GDM1 (cell line): ENCODE results near the gene CIAO3.
"Not testable (repeated sequence)": the region's sequence is repeated elsewhere in the genome, so short reads cannot be mapped to it uniquely, and the experiment has no call there.

Experiments
- DNase-seq: peaks from one replicate; lab custom pipeline; 2025; lab: John Stamatoyannopoulos, UW

The CIAO3 gene

GRCh38 chr16:760065-760464 is 19.3 kb upstream of the CIAO3 start:
- DNase-seq, result no peak

- DNase-seq, result no peak
Observed at GRCh38 chr16:759110-759910, 18.5 kb upstream of the CIAO3 start.

- no peak for DNase-seq
Observed at GRCh38 chr16:756428-756827, 15.6 kb upstream of the CIAO3 start.

- peak; percentile 65 for DNase-seq
Observed at GRCh38 chr16:754656-755055, 13.9 kb upstream of the CIAO3 start.

- DNase-seq, result not testable (repeated sequence)
Observed at GRCh38 chr16:754121-754607, 13.4 kb upstream of the CIAO3 start.

DNA sequence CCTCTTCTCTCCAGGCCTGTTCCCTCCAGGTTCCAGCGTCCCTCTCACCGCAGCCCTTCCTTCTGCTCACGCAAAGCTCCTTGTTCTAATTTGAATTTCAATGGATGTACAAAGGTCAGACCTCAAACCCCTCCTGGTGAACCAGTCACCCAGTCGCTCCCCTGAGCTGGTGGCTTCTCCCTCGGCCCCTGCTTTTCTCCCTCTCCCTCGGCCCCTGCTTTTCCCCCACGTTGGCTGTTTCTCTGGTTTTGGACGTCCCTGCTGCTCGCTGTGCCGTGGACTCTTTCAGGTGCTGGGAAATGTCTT is 11.2 kb upstream of the CIAO3 start:
- no peak for DNase-seq

DNA sequence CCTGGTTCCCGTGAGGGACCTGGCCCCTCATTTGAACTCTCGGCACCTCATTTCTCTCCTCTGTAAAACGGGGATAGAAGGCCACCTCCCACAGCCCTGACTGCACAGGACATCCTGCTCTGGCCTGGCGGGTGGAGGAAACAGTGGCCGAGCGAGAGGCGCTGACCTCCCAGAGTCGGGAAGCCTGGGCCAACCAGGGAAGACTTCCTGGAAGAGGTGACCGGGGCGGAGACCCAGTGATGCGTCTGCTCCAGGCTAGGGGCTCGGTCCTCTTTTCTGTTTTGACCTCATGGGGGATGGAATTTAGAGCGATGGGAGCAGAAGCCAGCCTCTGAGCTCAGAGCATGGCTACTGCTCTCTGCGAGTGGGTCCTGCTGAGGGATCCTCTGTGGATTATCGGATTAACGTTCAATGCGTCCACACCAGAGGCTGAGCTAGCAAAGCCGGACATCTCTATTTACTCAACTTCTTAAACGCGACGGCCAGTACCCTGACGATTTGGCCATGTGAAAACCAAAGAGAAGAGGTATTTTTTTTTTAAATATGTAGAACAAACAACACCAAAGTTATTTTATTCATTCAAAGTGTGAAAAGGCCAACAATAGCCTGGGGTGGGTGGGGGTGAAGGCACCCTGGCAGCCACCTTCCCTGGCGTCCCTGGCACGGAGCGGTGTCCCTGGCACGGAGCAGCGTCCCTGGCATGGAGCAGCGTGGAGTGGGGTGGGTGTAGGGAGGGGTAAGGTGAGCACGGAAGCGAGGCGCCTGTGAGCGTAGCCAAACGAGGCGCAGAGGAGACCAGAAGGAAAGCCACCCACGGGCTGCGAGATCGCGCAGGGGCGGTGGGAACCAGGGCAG is 10.6 kb upstream of the CIAO3 start:
- DNase-seq, result no peak

DNA sequence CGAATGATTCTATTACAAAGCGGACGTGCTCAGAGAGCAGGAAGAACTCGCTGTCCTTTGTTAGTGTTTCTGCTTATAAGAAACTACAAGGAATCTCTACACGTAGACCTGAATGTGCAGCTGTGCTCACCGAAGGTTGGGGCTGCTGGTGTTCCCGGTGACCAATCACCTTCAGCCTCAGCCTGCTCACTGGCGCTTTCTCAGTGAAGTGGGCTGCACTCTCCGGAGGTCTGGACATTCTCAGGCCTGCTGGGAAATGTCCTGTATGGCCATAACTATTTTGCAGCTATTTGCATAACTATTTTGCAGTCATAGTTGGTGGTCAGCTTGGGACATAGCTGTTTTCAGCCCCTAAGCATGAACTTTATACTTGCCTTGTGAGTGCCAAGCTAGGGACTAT is 9.7 kb upstream of the CIAO3 start:
- no peak for DNase-seq

- no peak for DNase-seq
Observed at GRCh38 chr16:749010-749409, 8.2 kb upstream of the CIAO3 start.

DNA sequence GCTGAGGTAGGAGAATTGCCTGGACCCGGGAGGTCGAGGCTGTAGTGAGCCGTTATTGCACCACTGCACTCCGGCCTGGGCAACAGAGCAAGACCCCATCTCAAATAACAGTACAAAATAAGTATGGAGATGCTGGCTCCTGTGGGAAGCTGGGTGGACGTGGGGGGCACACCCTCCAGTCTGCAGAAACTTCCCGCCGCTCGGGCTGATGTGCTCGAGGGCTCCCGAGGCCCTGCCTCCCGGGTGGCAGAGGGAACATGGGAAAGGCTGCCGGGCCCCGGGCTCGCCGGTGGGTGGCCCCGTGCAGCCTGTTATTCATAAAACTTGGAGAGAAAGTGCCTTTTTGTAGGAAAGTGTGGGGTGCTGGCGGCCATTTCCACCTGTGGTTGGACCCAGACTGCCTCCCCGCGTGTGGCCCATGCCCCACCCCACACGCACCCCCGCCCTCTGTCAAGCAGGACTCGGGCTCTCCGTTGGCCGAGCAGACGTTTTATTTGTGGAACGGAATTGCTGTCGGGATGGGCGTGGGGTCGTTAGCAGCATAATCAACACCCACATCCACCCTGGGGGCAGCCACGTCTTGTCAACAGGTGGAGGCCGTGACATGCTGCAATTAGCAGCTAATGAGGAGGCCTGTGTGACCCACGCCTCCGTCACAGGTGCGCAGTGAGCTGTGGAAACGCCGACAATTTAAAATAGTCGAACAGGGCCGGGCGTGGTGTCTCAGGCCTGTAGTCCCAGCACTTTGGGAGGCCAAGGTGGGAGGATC is 7.4 kb upstream of the CIAO3 start:
- DNase-seq, result no peak

GRCh38 chr16:746637-747036 is 5.8 kb upstream of the CIAO3 start:
- DNase-seq, result no peak

DNA sequence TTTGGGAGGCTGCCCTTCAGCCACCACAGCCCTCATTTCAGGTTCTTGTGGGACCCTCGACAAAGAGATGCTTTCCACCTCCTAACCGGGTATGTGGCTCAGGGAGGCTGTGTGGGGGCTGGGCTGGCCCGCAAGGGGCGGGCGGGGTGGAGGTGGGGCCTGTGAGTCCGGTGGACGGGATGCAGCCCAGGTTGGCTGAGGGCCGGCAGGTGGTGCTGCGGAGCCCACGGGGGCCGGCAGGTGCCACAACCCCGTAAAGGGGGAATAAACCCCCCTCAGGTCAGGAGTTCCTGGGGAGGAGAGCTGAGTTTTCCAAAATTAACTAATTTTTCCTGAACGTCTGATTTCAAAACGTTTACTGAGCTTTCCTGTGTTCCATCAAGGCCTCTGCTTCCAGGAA is 4.9 kb upstream of the CIAO3 start:
- DNase-seq, result no peak

DNA sequence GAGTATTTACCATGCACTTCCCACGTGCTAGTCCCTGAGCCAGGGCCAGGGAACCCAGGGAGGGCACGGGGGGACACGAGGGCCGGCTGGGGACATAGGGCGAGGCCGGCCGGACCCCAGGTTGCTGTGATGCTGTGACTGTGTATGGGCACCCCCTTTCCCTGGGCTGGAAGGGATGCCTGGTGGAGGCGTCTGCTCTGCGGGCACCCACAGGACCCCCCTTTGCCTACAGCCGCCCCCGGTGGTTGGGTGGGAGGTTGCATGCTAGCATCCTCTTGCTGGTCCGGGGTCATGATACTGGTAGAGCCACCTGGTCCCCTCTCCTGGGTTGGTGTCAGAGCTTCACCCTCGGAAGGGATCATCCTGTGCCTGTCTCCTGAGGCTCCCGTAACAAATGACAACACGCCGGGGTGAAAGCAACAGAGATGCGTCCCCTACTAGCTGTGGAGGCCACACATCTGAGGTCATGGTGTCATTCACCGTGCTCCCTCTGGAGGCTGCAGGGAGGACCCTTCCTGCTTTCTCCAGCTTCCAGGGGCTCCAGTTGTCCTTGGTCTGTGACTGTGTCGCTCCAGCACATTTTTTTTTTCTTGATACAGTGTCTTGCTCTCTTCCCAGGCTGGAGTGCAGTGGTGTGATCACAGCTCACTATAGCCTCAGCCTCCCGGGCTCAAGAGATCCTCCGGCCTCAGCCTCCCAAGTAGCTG is 3.1 kb upstream of the CIAO3 start:
- DNase-seq, result no peak

DNA sequence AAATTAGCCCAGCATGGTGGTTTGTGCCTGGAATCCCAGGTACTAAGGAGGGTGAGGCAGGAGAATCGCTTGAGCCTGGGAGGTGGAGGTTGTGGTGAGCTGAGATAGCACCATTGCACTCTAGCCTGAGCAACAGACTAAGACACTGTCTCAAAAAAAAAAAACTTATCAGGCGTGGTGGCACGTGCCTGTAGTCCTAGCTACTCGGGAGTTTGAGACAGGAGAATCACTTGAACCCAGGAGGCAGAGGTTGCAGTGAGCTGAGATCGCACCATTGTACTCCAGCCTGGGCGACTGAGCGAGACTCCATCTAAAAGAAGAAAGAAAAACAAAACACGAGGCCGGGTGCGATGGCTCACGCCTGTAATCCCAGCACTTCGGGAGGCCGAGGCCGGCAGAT is 2.1 kb upstream of the CIAO3 start:
- not testable (repeated sequence) for DNase-seq

DNA sequence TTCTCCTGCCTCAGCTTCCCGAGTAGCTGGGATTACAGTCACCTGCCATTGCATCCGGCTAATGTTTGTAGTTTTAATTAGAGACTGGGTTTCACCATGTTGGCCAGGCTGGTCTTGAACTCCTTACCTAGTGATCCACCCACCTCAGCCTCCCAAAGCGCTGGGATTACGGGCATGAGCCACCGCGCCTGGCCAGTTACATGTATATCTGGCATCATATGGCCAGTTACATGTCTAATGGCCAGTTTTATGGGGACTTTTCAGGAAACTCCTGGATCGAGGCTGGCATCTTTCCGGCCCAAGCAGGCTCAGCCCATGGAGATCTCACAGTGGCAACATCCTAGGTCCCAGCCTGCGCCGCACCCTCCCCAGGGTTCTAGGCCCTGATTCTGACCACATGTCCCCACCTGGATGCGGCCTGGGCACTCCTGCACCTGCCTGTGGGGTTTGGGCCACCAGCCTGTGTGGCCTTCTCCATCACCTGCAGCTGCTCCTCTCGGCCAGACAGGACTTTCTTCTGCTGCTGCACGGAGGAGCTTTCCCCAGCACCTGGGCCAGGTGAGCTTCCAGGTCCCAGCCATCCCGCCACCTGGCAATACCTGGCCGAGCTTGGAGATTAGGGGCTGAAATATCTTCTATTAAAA is 1.3 kb upstream of the CIAO3 start:
- no peak for DNase-seq

- DNase-seq, result no peak
Observed at GRCh38 chr16:740459-740763, 386 bp downstream of the CIAO3 start.

DNA sequence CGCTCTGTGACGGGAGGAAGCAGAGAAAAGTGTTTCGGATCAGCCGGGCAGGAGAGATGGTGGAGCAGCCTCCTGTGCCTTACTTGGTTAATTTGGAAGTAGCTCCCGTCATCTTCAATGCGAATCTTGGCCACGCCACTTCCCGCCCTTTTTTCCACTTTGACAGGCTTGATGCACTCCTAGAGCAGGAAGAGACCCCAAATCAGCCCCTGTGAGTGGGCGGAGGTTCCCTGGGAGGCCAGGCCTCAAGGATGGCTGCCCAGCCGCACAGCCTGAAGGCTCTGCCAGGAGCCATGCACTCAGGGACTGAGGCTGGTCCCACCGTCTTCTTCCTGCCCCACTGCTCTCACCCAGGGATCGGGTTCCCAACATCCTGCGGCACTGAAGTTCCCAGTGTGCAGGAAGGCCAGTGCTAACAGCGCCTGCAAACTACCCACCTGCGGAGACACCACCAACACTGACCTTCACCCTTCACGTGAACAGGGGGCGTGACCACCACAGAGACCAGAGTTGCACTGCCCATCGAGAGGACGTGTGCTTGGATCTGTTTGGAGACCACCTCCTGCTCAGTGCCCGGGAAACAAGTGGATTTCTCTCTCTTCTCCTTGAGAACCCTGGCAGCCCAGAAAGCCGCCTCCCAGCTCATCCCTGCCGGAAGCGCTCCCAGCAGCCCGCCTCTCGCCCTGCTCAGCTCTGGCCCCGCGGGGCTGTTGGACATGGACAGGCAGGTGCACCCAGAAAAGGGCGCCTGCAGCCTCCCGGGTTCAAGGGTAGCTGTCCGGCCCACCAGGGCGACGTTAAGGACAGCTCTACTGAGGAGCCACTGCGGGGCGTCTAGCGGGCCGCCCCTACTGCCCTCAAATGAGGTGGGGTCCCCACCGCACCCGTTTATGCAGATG is 988 bp downstream of the CIAO3 start:
- no peak for DNase-seq

- no peak for DNase-seq
Observed at GRCh38 chr16:736936-737481, 3.8 kb downstream of the CIAO3 start.

GRCh38 chr16:735982-736453 is 4.8 kb downstream of the CIAO3 start:
- DNase-seq, result no peak
